Pulmonary artery endothelial cell (primary cell): Measurements from ENCODE around the gene MGAT1. TPM values are rescaled to one million over a fixed set of nuclear protein-coding genes. Genes with fewer than 3 reads are reported as not detected.
A peak's percentile ranks its signal among the peaks of the same experiment; 100 is the strongest.
"Not testable (repeated sequence)": the region's sequence is repeated elsewhere in the genome, so short reads cannot be mapped to it uniquely, and the experiment has no call there.

Source experiments
- DNase-seq: peaks from one replicate; pipeline ENCODE4 v3.0.0-alpha.2; 2011; ENCODE audit warnings: low read depth, low spot score
- total RNA-seq: library from RNA; depleted of rRNA; stranded (reverse); fragments of >200 nt; gene quantifications from 2 replicates; pipeline ENCODE4 v1.2.3, GENCODE V29; 2014

The MGAT1 gene
- 84.3 and 86.0 TPM in 2 replicates for total RNA-seq

- peak; percentile 75 for DNase-seq
Measured at GRCh38 chr5:180802325-180803180, at the start of gene MGAT1. MGAT1 (minus strand) TSS chr5:180802806; CDS start chr5:180792971, 9,835 bp downstream.

- no peak for DNase-seq
Measured at GRCh38 chr5:180850434-180851078, 48.0 kb upstream of the MGAT1 start.

- no peak for DNase-seq
Measured at GRCh38 chr5:180849827-180850226, 47.2 kb upstream of the MGAT1 start.

GRCh38 chr5:180848878-180849277 is 46.3 kb upstream of the MGAT1 start:
- no peak for DNase-seq

GRCh38 chr5:180848265-180848664 is 45.7 kb upstream of the MGAT1 start:
- DNase-seq = no peak

GRCh38 chr5:180847026-180847425 is 44.4 kb upstream of the MGAT1 start:
- no peak for DNase-seq

GRCh38 chr5:180844858-180845257 is 42.3 kb upstream of the MGAT1 start:
- no peak for DNase-seq

- DNase-seq = no peak
Measured at GRCh38 chr5:180844432-180844831, 41.8 kb upstream of the MGAT1 start.

- no peak for DNase-seq
Measured at GRCh38 chr5:180839935-180840334, 37.3 kb upstream of the MGAT1 start.

GRCh38 chr5:180839227-180839626 is 36.6 kb upstream of the MGAT1 start:
- DNase-seq = no peak

GRCh38 chr5:180837478-180837877 is 34.9 kb upstream of the MGAT1 start:
- no peak for DNase-seq

GRCh38 chr5:180832638-180833068 is 30.0 kb upstream of the MGAT1 start:
- no peak for DNase-seq

- DNase-seq = no peak
Measured at GRCh38 chr5:180831139-180832093, 28.8 kb upstream of the MGAT1 start.

GRCh38 chr5:180830253-180831138 is 27.9 kb upstream of the MGAT1 start:
- DNase-seq = no peak

GRCh38 chr5:180829726-180830125 is 27.1 kb upstream of the MGAT1 start:
- no peak for DNase-seq

GRCh38 chr5:180828756-180829531 is 26.3 kb upstream of the MGAT1 start:
- DNase-seq = not testable (repeated sequence)

- DNase-seq = not testable (repeated sequence)
Measured at GRCh38 chr5:180827374-180827773, 24.8 kb upstream of the MGAT1 start.

GRCh38 chr5:180825768-180826525 is 23.3 kb upstream of the MGAT1 start:
- no peak for DNase-seq
